ENCODE data around the gene ELAVL1. TPM values are rescaled to one million over a fixed set of nuclear protein-coding genes. Genes with fewer than 3 reads are reported as not detected.
A peak's percentile ranks its signal among the peaks of the same experiment; 100 is the strongest.

Gene ELAVL1
- total and polyA plus RNA-seq, 12 donors, result 12.8 to 78.9 (median 44.6) TPM

DNA sequence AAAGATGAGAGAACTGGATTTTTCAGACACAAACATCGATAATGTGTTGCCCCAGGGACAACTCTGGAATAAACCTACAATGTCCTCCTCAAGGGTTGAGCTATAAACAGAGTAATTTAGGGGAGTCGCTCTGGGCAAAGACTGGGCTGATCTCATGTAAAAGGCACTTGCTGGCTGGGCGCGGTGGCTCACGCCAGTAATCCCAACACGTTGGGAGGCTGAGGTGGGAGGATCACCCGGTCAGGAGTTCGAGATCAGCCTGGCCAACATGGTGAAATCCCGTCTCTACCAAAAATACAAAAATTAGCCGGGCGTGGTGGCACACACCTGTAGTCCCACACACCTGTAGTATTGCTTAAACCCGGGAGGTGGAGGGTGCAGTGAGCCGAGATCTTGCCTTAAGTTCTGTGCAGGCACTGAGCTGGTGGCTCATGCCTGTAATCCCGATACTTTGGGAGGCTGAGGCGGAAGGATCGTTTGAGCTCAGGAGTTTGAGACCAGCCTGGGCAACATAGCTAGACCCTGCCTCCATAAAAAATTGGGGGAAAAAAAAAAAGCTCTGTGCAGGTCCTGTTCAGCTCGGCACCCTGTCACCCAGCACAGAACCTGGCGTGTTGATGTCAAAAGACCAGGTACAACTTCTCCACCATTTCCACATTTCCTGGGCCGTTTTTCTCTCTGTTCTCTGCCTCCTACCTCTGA lies 63.4 kb downstream of the ELAVL1 start:
- DNase-seq, result no peak
- 90 to 94% (median 93%) methylated on average over 16 to 19 of the region's 19 CpGs for WGBS, 4 donors
- Histone ChIP-seq H3K36me3 (replicated peaks in 1 of 2) (peaks cover 0 to 30% of the 10 kb centered on the region in 2 donors), H3K27ac (no peak overlapping the region), H3K4me3 (no peak overlapping the region), H3K27me3 (no peaks in the 10 kb centered on the region), H3K4me1 (replicated peaks in 1 of 2) (peaks cover 7 to 13% of the 10 kb centered on the region in 2 donors), H3K9me3 (replicated peaks in 1 of 3) (no peaks in the 10 kb centered on the region)
- no peak for TF ChIP-seq CTCF (IDR thresholded peaks at IDR 0.05)
- no peak for TF ChIP-seq POLR2A (IDR thresholded peaks at IDR 0.05)
- intact Hi-C loops (cut with DNase I), result loop anchor here in 1 of 2 donors (10.0 kb wide), 1 partner anchor 313 kb away; no protein-coding TSS in a partner anchor

GRCh38 chr19:7940841-7941240 lies 64.6 kb downstream of the ELAVL1 start:
- no peak overlapping the region for H3K27ac ChIP-seq
- DNase-seq, result no peak
- intact Hi-C loops (cut with DNase I), result loop anchor here in 1 of 2 donors (10.0 kb wide), 1 partner anchor 314 kb away; no protein-coding TSS in a partner anchor
- H3K4me3 ChIP-seq, result no peak overlapping the region
- H3K9me3 ChIP-seq (replicated peaks in 1 of 3), result no peaks in the 10 kb centered on the region
- WGBS, 4 donors, result 91 to 97% (median 94%) methylated on average over 4 to 13 of the region's 13 CpGs
- no peaks in the 10 kb centered on the region for H3K27me3 ChIP-seq
- no peak for TF ChIP-seq CTCF (IDR thresholded peaks at IDR 0.05)
- TF ChIP-seq POLR2A (IDR thresholded peaks at IDR 0.05), result no peak
- peaks cover 7 to 13% of the 10 kb centered on the region in 2 donors for H3K4me1 ChIP-seq (replicated peaks in 1 of 2)
- peaks cover 0 to 42% of the 10 kb centered on the region in 2 donors for H3K36me3 ChIP-seq (replicated peaks in 1 of 2)

- H3K4me1 ChIP-seq (replicated peaks in 1 of 2), result peaks cover under 1 to 6% of the 10 kb centered on the region in 2 donors
- no peak overlapping the region for H3K27ac ChIP-seq
- no peak overlapping the region for H3K4me3 ChIP-seq
- intact Hi-C loops (cut with DNase I), result no loop called here
- no peak for TF ChIP-seq POLR2A (IDR thresholded peaks at IDR 0.05)
- WGBS, 4 donors, result 86 to 90% (median 89%) methylated on average over 17 to 21 of the region's 21 CpGs
- peaks cover 0 to 85% of the 10 kb centered on the region in 2 donors for H3K36me3 ChIP-seq (replicated peaks in 1 of 2)
- no peaks in the 10 kb centered on the region for H3K27me3 ChIP-seq
- no peak for DNase-seq
- no peaks in the 10 kb centered on the region for H3K9me3 ChIP-seq (replicated peaks in 1 of 3)
Measured at GRCh38 chr19:7934766-7935165, 70.7 kb downstream of the ELAVL1 start.

- H3K27me3 ChIP-seq, result no peaks in the 10 kb centered on the region
- no peak overlapping the region for H3K4me3 ChIP-seq
- no peak for TF ChIP-seq POLR2A (IDR thresholded peaks at IDR 0.05)
- TF ChIP-seq CTCF (IDR thresholded peaks at IDR 0.05), result peak in 1 of 6 experiments; percentile 1
- H3K27ac ChIP-seq, result no peak overlapping the region
- DNase-seq, result no peak
- intact Hi-C loops (cut with DNase I), result no loop called here
- H3K9me3 ChIP-seq (replicated peaks in 1 of 3), result no peaks in the 10 kb centered on the region
- peaks cover 7 to 13% of the 10 kb centered on the region in 2 donors for H3K4me1 ChIP-seq (replicated peaks in 1 of 2)
- WGBS, 4 donors, result 89 to 95% (median 92%) methylated on average over 25 to 55 of the region's 55 CpGs
- peaks cover 0 to 81% of the 10 kb centered on the region in 2 donors for H3K36me3 ChIP-seq (replicated peaks in 1 of 2)
Measured at GRCh38 chr19:7933828-7934725, 71.4 kb downstream of the ELAVL1 start.

Data from adrenal gland (tissue), 12 donors.